Globus pallidus (tissue), 1 donor: ENCODE data around the gene SIK3.
"Not testable (repeated sequence)": the region's sequence is repeated elsewhere in the genome, so short reads cannot be mapped to it uniquely, and the experiment has no call there.

ENCODE experiments used
- DNase-seq: peaks from one replicate; pipeline ENCODE4 v3.0.0-alpha.2; 2015; ENCODE audit warnings: low spot score

The SIK3 gene

GRCh38 chr11:117098269-117099232 is at the start of gene SIK3:
Gene SIK3, minus strand, starts transcription at chr11:117098428. Its CDS starts 13 bp downstream, at chr11:117098415.
- DNase-seq: peak; percentile 95

GRCh38 chr11:117146521-117146920 is 48.3 kb upstream of the SIK3 start:
- no peak for DNase-seq

- no peak for DNase-seq
These were observed 47.1 kb upstream of the SIK3 start for GRCh38 chr11:117145393-117145761.

- peak; percentile 22 for DNase-seq
These were observed 46.5 kb upstream of the SIK3 start for GRCh38 chr11:117144477-117145392.

GRCh38 chr11:117143871-117144476 is 45.7 kb upstream of the SIK3 start, which contains the start of gene PAFAH1B2:
Gene PAFAH1B2, plus strand, starts transcription at chr11:117144287. Its CDS starts 8,161 bp downstream, at chr11:117152448.
- peak; percentile 96 for DNase-seq

GRCh38 chr11:117143390-117143789 is 45.2 kb upstream of the SIK3 start:
- DNase-seq: peak; percentile 48

GRCh38 chr11:117137223-117138086 is 39.2 kb upstream of the SIK3 start:
- not testable (repeated sequence) for DNase-seq

- not testable (repeated sequence) for DNase-seq
These were observed 36.8 kb upstream of the SIK3 start for GRCh38 chr11:117134979-117135378.

- DNase-seq: no peak
These were observed 36.2 kb upstream of the SIK3 start for GRCh38 chr11:117134431-117134830.

- DNase-seq: no peak
These were observed 32.7 kb upstream of the SIK3 start for GRCh38 chr11:117130879-117131278.

GRCh38 chr11:117130396-117130795 is 32.2 kb upstream of the SIK3 start:
- not testable (repeated sequence) for DNase-seq

- DNase-seq: no peak
These were observed 30.1 kb upstream of the SIK3 start for GRCh38 chr11:117128289-117128688.

GRCh38 chr11:117127171-117127901 is 29.1 kb upstream of the SIK3 start:
- peak; percentile 68 for DNase-seq

- peak; percentile 95 for DNase-seq
These were observed 28.2 kb upstream of the SIK3 start for GRCh38 chr11:117126223-117126965.

GRCh38 chr11:117122556-117122955 is 24.3 kb upstream of the SIK3 start:
- no peak for DNase-seq

GRCh38 chr11:117121176-117121575 is 22.9 kb upstream of the SIK3 start:
- DNase-seq: no peak

- no peak for DNase-seq
These were observed 19.5 kb upstream of the SIK3 start for GRCh38 chr11:117117681-117118080.

- DNase-seq: not testable (repeated sequence)
These were observed 14.7 kb upstream of the SIK3 start for GRCh38 chr11:117112939-117113338.

GRCh38 chr11:117112497-117112896 is 14.3 kb upstream of the SIK3 start:
- DNase-seq: not testable (repeated sequence)
